NCI-H2196 treated with DMSO at 0.1 percent for 48 hours (cell line): Measurements from ENCODE around the gene NME3.
A peak's percentile ranks its signal among the peaks of the same experiment; 100 is the strongest.

Experiments
- DNase-seq: peaks from one replicate; lab custom pipeline; 2025; ENCODE audit not compliant: unreplicated experiment; lab: John Stamatoyannopoulos, UW

NME3 gene

GRCh38 chr16:1781758-1782407 is 10.5 kb upstream of the NME3 start:
- DNase-seq: no peak

GRCh38 chr16:1781254-1781653 is 9.9 kb upstream of the NME3 start:
- DNase-seq: no peak

DNA sequence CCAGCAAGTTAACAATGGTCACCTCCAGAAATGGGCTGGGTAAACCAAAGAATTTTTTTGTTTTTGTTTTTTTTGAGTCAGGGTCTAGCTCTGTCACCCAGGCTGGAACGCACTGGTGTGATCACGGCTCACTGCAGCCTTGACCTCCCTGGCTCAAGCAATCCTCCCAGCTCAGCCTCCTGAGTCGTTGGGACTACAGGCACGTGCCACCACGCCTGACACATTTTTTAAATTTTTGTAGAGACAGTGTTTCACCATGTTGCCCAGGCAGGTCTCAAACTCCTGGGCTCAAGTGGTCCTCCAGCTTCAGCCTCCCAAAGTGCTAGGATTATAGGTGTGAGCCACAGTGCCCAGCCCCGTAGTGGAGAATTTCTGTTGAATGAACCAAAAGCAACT is 9.3 kb upstream of the NME3 start:
- no peak for DNase-seq

GRCh38 chr16:1779741-1780676 is 8.7 kb upstream of the NME3 start:
- no peak for DNase-seq

DNA sequence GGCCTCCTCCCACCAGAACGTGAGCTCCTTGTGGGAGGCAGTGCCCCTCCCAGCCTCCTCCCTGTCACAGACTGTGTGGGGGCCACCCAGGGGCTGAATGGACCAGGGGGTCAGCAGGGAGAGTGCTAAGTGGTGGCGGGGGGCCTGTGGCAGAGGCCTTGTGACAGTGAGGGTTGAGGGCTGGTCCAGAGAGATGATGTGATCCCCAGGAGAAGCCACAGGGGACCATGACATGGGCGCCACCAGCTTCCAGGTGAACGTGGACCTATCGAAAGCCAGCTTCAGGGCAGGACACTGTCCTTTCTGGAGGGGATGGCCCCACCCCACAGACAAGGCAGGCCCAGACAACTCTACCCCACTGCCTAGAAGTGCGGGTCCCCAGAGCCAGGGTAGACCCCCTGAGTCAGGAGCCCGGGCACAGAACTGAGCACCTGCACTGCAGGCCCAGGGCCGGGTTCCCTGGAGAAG is 7.9 kb upstream of the NME3 start:
- no peak for DNase-seq

DNA sequence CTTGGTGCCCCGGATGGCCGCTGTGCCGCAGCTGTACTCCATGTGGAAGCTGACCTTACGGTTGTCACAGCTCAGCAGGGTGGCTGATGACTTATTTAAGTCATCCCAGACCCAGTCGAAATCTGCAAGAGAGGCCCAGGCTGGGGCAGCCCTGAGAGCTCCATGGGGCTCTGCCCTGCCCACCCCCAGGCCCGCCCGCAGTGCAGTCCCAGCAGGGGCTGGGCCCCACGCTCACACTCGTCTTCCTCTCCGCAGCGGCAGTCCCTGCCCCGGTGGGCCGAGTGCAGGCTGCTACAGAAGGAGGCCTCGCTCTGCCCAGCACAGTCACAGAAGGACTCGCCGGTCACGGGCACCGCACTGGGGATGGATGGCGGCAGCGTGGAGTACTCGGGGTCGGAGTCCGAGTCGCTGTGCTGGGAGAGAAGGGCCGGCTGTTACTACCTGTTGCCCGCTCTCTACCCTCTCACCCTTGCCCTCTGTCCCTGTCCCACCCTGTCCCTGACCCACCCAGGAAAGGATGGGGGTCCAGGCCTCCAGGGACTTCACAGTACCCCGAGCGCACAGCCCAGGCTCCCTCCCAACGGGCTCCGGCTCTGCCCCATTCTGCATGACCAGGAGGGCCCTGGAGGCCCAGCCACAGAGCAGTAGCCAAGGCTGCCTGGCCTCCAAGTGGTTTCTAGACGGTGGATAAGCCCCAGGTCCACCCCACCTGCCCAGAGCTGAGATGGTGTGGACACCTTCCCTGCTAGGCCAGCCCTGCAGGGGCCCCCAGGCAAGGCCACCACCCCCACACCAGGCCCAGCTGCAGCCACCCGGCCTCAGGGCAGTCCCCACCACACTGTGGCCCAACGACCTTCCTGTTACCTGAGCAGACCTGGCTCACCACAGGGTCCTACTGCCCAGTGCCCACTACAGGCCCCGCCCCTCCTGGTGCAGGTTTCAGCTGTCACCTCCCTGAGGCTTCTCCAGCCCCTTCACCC is 7.1 kb upstream of the NME3 start:
- no peak for DNase-seq

DNA sequence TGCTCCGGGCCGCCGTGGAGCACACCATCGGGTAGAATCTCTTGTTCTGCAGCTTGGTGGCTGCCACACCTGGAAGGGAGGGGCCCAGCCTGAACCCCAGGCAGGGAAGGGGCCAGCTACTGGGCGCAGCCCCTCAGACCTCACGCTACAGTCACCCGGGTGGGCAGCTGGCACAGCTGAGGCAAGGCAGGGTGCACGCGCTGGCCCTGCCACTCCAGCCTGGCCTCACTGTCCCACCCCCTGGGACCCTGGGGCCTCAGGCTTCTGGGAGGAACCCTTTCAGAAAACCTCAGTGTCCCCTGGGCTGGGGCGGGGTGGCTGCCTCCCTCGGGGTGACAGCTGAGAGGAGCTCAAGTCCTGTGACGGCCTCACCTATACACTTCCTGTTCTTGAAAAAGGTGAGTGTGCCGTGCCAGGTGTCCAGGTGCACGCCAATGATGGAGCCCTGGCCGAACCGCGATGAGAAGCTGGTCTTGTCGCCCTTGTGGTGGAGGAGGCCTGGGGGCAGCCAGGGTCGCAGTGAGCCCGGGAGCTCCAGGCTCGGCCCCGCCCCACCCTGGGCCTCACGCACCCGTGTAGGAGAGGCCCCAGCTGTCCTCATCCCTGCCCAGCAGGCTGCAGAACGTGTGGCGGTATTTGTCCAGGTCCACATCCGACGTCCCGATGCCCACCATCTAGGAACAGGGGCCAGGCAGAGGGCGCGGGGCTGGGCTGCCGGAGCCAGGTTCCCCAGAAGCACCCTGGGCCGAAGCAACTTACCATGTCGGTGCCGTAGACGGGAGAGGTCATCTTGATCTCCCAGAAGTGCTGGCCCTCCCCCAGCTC is 6.2 kb upstream of the NME3 start:
- DNase-seq: no peak

DNA sequence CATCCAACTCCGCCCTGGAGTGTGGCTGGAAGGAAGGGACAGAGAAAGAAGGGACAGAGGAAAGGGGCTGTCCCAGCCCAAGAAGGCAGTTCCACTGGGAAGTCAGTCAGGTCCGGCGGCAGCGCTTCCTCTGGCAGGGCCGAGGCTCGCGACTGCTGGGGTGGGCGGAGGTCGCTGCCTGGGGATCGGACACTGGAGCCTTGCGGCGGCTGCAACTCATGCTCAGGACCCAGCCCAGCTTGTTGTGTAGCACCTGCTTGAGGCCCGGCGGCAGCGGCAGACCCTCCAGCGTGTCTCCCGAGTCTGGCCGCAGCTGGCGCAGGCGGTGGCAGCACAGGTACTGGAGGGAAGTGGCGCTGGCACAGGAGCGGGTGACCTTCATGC is 5.6 kb upstream of the NME3 start:
- no peak for DNase-seq

- DNase-seq: no peak
Observed at GRCh38 chr16:1776672-1776955, 5.3 kb upstream of the NME3 start.

DNA sequence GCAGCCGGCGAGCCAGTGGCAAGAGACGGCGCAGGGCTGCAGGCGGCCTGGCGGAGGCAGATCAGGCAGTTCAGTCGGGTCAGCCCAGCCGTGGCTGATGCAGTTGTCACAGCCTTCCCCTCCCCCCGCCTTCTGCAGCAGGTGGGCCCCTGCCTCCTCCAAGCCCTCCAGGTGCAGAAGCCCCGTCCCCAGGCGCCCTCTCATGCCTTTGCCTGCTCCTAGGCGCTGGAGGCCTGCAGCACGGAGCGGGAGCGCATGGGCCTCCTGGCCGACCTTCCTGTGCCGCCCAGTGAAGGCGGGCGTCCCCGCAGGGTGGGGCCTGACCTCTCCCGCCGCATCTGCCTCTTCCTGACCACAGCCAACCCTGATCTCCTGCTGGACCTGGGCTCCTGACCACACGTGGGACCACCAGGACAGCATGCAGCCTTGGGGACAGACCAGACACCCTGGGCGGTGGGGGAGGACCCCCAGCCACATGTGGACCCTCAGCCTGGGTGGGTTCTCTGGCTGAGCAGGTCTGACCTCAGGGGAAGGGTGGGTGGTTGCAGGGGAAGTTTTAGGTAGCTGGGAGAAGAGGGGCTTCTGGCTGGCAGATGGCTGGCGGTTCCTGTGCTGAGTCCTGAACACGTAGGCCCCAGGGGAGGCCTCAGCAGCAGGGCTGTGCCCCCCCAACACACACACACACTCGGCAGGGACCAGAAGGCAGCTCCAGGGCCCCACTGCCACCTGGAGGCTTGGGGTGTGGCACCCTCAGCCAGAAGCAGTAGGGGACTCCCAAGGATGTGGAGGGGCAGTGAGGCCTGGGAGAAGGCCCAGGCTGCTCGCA is 4.7 kb upstream of the NME3 start:
- DNase-seq: no peak

- no peak for DNase-seq
Observed at GRCh38 chr16:1775006-1775845, 3.9 kb upstream of the NME3 start.

DNA sequence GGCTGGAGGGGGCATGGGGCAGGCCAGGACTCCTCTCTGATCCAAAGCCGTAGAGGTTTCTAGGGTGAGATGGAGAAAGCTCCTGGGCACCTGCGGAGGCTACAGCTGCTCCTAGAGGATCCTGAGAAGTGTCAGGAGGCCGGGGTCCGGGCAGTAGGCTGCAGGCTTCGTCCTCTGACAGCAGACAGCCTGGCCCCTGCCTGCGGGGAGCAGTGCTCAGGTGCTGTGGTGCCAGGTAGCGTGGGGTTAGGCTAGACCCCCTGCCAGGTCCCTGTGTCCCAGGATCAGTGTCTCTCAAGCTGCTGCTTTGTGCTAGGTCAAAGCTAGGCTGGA is 3.1 kb upstream of the NME3 start:
- DNase-seq: no peak

- DNase-seq: no peak
Observed at GRCh38 chr16:1773703-1774447, 2.5 kb upstream of the NME3 start.

- peak; percentile 76 for DNase-seq
Observed at GRCh38 chr16:1772908-1773702, 1.8 kb upstream of the NME3 start, which contains the start of gene MRPS34. MRPS34 (minus strand) TSS chr16:1773134; CDS start chr16:1773119, 15 bp downstream.

GRCh38 chr16:1772362-1772907 is 1.1 kb upstream of the NME3 start, which contains the start of gene EME2:
EME2 (plus strand) TSS chr16:1772810; CDS start chr16:1773228, 418 bp downstream.
- DNase-seq: no peak

- DNase-seq: no peak
Observed at GRCh38 chr16:1771864-1772361, 570 bp upstream of the NME3 start.
